Measurements from ENCODE around the gene SPAG16.
"Not testable (repeated sequence)": the region's sequence is repeated elsewhere in the genome, so short reads cannot be mapped to it uniquely, and the experiment has no call there.

SPAG16 gene

DNA sequence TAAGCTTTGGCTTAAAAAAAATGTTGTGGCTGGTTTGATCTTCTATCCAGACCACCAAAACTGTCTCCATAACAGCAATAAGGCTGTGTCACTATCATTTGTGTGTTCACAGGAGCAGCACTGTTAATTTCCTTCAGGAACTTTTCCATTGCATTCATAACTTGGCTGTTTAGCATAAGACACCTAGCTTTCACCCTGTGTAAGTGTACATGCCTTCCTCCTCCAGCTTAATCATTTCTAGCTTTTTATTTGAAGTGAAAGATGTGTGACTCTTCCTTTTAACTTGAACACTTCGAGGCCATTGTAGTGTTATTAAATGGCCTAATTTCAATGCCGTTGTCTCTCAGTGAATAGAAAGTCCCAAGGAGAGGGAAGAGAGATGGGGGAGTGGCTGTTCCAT, 773.7 kb downstream of the SPAG16 start:
- Mint-ChIP-seq H3K27ac (no peak overlapping the region), H3K36me3 (no peaks in the 10 kb centered on the region), H3K4me1 (no peaks in the 10 kb centered on the region), H3K27me3 (no peaks in the 10 kb centered on the region), H3K9me3 (no peaks in the 10 kb centered on the region), H3K4me3 (no peak overlapping the region)
- DNase-seq = no peak
- CTCF ChIA-PET = no interaction called here

DNA sequence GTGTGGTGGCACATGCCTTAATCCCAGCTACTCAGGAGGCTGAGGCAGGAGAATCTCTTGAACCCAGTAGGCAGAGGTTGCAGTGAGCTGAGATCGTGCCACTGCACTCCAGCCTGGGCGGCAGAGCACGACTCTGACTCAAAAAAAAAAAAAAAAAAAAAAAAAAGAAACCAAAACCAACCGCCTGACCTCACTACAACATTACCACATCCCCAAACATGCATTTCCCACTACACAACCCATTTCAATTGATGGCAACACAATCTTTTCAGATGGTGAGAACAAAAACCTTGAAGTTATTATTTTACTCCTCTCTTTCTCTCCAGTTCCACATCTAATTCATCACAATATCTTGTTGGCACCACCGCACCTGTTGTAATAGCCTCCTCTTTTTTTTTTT, 778.0 kb downstream of the SPAG16 start:
- CTCF ChIA-PET, DNase-seq, H3K9me3 Mint-ChIP-seq, H3K36me3 Mint-ChIP-seq, H3K27ac Mint-ChIP-seq, H3K4me1 Mint-ChIP-seq, H3K27me3 Mint-ChIP-seq, H3K4me3 Mint-ChIP-seq: not testable (repeated sequence)

DNA sequence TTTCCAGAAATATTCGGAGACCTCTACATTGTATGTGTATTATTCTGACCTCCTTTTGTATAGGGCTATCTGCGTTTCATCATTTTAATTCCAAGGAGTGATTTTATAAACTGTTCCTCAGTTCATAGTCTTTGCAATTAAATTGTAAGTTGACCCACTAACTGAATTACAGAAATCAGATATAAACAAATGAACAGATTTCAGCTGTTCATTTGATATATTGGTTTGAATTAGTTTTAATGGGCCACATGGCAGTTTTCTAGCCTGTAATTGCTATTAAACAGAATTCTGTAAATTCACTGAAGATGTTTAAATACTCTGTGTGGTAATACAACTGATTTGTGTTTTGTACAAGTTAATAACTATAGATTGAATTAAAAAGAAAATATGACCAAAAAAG, 780.2 kb downstream of the SPAG16 start:
- no peak for DNase-seq
- no peak overlapping the region for H3K27ac Mint-ChIP-seq
- no peaks in the 10 kb centered on the region for H3K9me3 Mint-ChIP-seq
- no peaks in the 10 kb centered on the region for H3K4me1 Mint-ChIP-seq
- H3K36me3 Mint-ChIP-seq = no peaks in the 10 kb centered on the region
- H3K27me3 Mint-ChIP-seq = no peaks in the 10 kb centered on the region
- CTCF ChIA-PET = no interaction called here
- H3K4me3 Mint-ChIP-seq = no peak overlapping the region

DNA sequence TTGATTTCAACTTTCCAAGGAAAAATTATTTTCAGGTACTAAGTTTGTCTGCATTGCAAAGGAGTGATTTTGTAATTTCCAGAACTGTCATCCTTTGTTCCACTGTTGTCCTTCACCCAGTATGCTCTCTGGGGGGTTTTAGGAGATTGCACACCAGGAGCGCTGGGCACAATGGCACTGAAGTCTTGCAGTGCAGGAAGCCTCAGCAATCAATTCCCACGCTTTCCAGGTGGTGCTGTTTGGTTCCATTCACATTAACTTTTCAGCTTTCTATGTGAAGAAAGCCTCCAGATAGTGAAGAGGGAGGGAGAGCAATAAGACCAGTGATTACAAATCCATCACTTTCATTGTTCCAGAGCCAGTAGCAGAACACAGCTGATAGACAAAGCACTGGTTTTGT, 782.6 kb downstream of the SPAG16 start:
- H3K9me3 Mint-ChIP-seq = no peaks in the 10 kb centered on the region
- no peaks in the 10 kb centered on the region for H3K36me3 Mint-ChIP-seq
- H3K27ac Mint-ChIP-seq = no peak overlapping the region
- no peaks in the 10 kb centered on the region for H3K27me3 Mint-ChIP-seq
- DNase-seq = no peak
- H3K4me3 Mint-ChIP-seq = no peak overlapping the region
- CTCF ChIA-PET = no interaction called here
- H3K4me1 Mint-ChIP-seq = no peaks in the 10 kb centered on the region

DNA sequence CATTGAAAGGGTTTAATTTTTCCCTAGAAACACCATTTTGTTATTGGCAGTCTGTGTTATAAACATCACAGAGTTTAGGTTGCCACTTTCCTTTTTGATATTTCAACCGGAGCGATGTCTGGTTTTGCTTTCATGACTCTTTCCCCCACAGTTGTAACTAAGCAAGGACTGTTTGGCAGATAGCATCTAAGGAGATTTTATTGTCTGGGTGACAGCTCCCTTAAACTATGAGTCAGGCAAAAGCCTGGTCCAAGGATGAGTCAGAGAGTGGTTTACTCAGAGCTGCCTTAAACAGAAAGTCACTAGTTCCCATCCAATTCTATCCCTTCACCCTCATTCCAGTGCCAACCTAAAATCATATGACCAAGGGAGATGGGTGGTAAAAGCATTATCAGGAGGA, 785.0 kb downstream of the SPAG16 start:
- Mint-ChIP-seq H3K4me3 (no peak overlapping the region), H3K9me3 (no peaks in the 10 kb centered on the region), H3K36me3 (no peaks in the 10 kb centered on the region), H3K27me3 (no peaks in the 10 kb centered on the region), H3K4me1 (no peaks in the 10 kb centered on the region), H3K27ac (no peak overlapping the region)
- CTCF ChIA-PET = interaction anchor here (0.7 kb wide), 1 partner anchor 1544 kb away, joined by 4 read pairs; no protein-coding TSS in a partner anchor
- DNase-seq = no peak

DNA sequence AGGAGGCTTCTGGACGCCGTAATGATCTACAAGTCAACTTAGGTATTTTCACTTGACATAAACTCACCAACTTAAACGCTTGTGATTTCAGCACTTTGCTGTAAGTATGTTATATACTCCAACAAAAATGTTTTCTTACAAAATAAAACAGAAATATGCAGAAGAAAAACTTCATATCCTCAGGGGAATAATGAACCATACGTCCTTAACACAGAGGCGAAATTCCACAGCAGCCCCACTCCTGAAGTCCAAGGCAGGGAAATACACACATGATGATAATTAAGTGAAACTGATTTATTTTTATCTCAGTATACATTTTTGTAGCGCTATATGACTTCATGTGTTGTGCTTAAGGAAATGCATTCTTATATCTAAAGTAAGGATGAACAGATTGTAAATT, 791.2 kb downstream of the SPAG16 start:
- H3K27me3 Mint-ChIP-seq = no peaks in the 10 kb centered on the region
- H3K4me3 Mint-ChIP-seq = no peak overlapping the region
- H3K4me1 Mint-ChIP-seq = no peaks in the 10 kb centered on the region
- DNase-seq = no peak
- H3K27ac Mint-ChIP-seq = no peak overlapping the region
- H3K36me3 Mint-ChIP-seq = no peaks in the 10 kb centered on the region
- CTCF ChIA-PET = no interaction called here
- H3K9me3 Mint-ChIP-seq = no peaks in the 10 kb centered on the region

DNA sequence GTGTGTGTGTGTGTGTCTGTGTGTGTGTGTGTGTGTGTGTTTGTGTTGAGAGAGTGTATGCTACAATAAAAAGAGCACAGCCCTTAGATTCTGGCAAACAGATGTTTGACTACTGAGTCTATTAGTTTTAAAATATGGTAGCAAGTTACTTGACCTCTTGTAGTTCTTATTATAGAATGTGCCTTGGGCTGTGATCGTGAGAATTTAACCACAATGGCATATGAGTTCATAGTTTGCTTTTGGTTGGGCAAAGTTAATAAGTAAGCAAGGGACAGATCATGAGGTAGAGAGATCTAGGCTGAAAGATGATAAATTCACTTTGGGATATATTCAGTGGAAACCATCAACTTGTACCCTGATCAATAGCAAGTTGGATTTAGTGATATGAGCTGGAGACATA, 792.3 kb downstream of the SPAG16 start:
- Mint-ChIP-seq H3K27me3 (no peaks in the 10 kb centered on the region), H3K9me3 (no peaks in the 10 kb centered on the region), H3K27ac (no peak overlapping the region), H3K4me3 (no peak overlapping the region), H3K36me3 (no peaks in the 10 kb centered on the region), H3K4me1 (no peaks in the 10 kb centered on the region)
- CTCF ChIA-PET = no interaction called here
- no peak for DNase-seq

DNA sequence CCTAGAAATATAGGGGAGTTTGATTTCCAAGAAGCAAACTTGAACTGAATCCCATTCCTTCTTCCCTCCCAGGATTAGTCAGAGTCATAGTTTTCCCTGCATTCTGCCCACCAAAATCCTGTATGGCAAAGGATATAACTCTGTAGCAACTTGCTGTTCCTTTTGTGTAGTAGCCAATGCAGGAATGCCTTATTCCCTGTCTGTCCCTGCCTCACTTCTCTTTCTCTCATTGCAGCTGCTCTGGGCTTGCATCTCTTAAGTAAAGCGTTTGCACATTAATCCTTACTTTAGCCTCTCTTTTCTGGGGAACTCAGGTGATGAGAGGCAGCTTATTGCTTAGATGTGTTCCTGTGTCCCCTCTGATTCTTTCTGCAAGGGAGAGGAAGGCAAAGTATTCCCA, 793.5 kb downstream of the SPAG16 start:
- CTCF ChIA-PET = no interaction called here
- Mint-ChIP-seq H3K27ac (no peak overlapping the region), H3K4me1 (no peaks in the 10 kb centered on the region), H3K27me3 (no peaks in the 10 kb centered on the region), H3K36me3 (no peaks in the 10 kb centered on the region), H3K9me3 (no peaks in the 10 kb centered on the region), H3K4me3 (no peak overlapping the region)
- no peak for DNase-seq

DNA sequence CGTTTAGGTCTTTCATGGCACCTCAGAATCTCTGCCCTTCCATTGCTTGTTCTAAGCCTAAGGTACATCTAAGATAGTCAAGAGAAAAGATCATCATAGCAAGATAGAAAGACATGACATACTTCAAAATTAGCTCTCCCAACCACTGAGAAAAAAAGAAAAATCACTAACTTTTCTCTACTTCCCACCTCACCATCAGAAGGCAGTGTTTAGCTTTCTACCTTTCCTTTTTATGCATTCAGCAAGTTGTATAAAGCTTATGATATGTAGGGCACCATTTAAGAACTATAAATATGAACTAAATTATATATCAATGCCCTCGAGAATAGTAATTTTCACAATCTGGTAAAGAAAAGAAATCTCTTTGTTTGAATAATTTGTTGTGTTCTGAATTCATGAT, 794.8 kb downstream of the SPAG16 start:
- CTCF ChIA-PET = interaction anchor here (1.0 kb wide), 1 partner anchor 1191 kb away, joined by 4 read pairs; no protein-coding TSS in a partner anchor
- no peaks in the 10 kb centered on the region for H3K27me3 Mint-ChIP-seq
- H3K27ac Mint-ChIP-seq = no peak overlapping the region
- H3K9me3 Mint-ChIP-seq = no peaks in the 10 kb centered on the region
- no peak overlapping the region for H3K4me3 Mint-ChIP-seq
- DNase-seq = no peak
- no peaks in the 10 kb centered on the region for H3K36me3 Mint-ChIP-seq
- H3K4me1 Mint-ChIP-seq = no peaks in the 10 kb centered on the region

DNA sequence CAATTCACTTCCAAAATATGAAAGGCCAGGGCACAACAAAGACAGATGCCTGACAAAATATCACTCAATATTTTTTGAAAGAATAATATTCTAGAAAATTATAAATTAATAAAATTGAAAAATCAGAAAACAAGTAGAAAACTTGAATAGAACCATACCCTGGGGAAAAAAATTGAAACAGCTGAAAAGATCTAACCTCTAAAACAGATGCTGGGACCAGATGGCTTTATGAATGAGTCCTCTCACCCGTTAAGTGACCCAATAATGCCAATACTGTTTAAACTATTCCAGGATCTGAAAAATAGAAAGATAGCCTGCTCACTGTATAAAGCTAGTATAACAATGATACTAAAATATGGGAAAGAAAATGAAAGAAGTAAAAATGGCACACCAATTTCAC, 804.3 kb downstream of the SPAG16 start:
- CTCF ChIA-PET = no interaction called here
- no peak overlapping the region for H3K4me3 Mint-ChIP-seq

DNA sequence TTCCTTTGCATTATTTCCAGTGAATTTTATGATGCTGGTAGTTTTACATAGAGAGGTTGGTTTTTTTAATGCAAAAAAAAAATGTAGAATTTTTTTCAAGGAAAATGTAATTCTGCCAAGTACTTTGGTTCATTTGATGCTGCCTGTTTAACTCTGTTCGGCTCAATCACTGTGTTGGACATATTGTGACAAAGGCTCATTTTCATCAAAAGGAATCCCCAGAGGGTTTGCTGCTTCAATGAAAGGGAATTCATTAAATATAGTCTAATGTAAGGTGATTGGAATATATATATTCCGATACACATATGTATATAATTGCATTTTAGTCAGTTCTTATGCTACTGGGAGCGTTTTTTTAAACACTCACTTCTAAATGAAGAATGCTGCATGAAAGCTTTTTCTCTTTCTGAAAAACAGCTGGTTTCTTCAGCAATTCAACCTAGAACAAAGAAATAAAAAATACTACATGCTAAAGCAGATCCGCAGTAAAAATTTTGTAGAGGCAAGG, 812.0 kb downstream of the SPAG16 start:
- no peaks in the 10 kb centered on the region for H3K36me3 Mint-ChIP-seq
- H3K4me1 Mint-ChIP-seq = no peaks in the 10 kb centered on the region
- H3K27me3 Mint-ChIP-seq = no peaks in the 10 kb centered on the region
- H3K4me3 Mint-ChIP-seq = no peak overlapping the region
- CTCF ChIA-PET = no interaction called here
- DNase-seq = no peak
- no peak overlapping the region for H3K27ac Mint-ChIP-seq
- no peaks in the 10 kb centered on the region for H3K9me3 Mint-ChIP-seq

More for the DNA sequence above, 804.3 kb downstream of the SPAG16 start:
- Mint-ChIP-seq H3K4me1 (no peaks in the 10 kb centered on the region), H3K27me3 (no peaks in the 10 kb centered on the region), H3K36me3 (no peaks in the 10 kb centered on the region), H3K9me3 (no peaks in the 10 kb centered on the region), H3K27ac (no peak overlapping the region)
- no peak for DNase-seq

DNA sequence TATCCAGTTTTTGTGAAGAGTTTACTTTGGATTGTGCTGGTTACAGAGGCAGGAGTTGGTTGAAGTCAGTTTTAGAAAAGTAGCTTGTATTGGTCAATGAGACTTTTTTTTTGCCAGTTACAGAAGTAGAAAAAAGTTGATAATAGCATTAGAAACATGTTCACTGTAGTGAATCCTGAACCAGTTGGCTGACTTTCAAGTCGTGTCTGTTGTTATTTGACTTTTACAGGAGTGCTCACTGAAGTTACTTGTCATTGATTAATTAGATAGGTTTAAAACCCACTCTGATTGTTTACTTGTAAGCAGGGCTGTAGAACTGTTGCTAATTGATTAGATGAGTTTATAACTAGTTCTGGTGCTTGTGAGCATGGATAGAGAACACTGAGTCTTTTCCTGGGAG, 814.5 kb downstream of the SPAG16 start:
- H3K36me3 Mint-ChIP-seq = no peaks in the 10 kb centered on the region
- no peak for DNase-seq
- CTCF ChIA-PET = no interaction called here
- no peaks in the 10 kb centered on the region for H3K27me3 Mint-ChIP-seq
- no peaks in the 10 kb centered on the region for H3K9me3 Mint-ChIP-seq
- no peak overlapping the region for H3K4me3 Mint-ChIP-seq
- H3K27ac Mint-ChIP-seq = no peak overlapping the region
- no peaks in the 10 kb centered on the region for H3K4me1 Mint-ChIP-seq

DNA sequence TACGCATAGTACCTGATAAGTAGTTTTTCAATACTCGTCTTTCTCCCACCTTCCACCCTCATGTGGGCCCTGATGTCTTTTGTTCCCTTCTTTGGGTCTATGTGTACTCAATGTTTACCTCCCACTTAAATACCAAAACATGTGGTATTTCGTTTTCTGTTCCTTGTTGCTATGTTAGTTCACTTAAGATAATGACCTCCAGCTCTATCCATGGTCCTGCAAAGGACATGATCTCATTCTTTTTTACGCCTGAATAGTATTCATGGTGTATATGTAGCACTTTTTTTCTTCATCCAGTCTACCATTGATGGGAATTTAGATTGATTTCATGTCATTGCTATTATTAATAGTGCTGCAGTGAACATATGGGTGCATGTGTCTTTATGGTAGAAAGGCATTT, 816.2 kb downstream of the SPAG16 start:
- CTCF ChIA-PET = no interaction called here
- no peak for DNase-seq
- Mint-ChIP-seq H3K27ac (no peak overlapping the region), H3K27me3 (no peaks in the 10 kb centered on the region), H3K36me3 (no peaks in the 10 kb centered on the region), H3K9me3 (no peaks in the 10 kb centered on the region), H3K4me3 (no peak overlapping the region), H3K4me1 (no peaks in the 10 kb centered on the region)

DNA sequence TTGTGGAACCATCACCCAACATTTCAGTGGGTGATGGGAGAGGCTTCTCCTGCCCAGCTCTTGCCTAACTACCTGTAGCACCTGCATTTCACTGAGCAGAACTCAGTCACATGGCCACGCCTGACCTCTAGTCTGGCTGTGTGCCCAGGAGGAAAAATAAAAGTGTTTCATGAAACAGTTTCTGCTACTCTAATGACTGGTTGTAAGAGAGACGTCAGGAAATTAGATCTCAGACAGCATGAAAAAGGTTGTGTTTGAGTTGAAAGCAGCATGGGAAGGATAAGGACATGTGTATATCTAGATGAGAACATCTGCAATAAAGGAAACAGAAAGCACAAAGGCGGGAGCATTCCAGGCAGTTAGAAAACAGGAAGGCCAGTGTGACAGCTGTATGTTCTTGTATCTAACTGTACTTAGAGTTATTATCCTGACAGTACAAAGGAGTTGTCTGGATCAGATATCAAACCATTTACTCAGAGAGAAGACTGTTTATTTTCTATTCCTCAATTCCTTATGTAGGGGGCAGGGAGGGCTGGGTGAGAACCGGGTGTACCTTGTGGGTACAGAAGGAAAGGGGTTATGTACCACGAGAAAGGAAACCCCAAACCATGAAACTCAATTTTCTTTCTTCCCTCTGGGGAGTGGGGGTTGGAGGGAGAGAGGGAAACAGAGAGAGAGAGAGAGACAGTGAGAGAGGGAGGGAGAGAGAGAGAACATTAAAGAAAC, 819.2 kb downstream of the SPAG16 start:
- no peak for DNase-seq
- H3K36me3 Mint-ChIP-seq = no peaks in the 10 kb centered on the region
- H3K4me1 Mint-ChIP-seq = no peaks in the 10 kb centered on the region
- no peak overlapping the region for H3K27ac Mint-ChIP-seq
- CTCF ChIA-PET = no interaction called here
- no peaks in the 10 kb centered on the region for H3K9me3 Mint-ChIP-seq
- H3K4me3 Mint-ChIP-seq = no peak overlapping the region
- H3K27me3 Mint-ChIP-seq = no peaks in the 10 kb centered on the region

DNA sequence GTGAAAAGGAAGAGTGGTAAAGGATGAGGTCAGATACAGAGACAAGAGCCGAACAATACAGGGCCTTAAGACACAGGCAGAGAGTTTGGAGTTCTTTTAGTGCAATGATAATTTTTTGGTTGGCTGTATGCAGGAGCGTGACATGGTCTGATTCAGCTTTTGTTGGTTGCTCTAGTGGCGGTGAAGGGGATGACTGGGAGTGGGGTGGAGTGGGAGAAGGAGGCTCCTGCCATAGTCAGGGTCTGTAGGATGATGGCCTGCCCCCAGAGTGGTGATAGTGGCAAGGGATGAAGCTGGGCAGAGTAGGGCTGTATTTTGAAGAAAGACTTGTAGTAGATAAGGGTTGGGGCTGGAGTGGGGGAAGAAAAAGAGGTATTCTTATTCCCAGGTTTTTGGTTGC, 820.0 kb downstream of the SPAG16 start:
- H3K9me3 Mint-ChIP-seq = no peaks in the 10 kb centered on the region
- H3K4me3 Mint-ChIP-seq = no peak overlapping the region
- no peaks in the 10 kb centered on the region for H3K36me3 Mint-ChIP-seq
- H3K27me3 Mint-ChIP-seq = no peaks in the 10 kb centered on the region
- H3K4me1 Mint-ChIP-seq = no peaks in the 10 kb centered on the region
- no peak for DNase-seq
- CTCF ChIA-PET = no interaction called here
- H3K27ac Mint-ChIP-seq = no peak overlapping the region

DNA sequence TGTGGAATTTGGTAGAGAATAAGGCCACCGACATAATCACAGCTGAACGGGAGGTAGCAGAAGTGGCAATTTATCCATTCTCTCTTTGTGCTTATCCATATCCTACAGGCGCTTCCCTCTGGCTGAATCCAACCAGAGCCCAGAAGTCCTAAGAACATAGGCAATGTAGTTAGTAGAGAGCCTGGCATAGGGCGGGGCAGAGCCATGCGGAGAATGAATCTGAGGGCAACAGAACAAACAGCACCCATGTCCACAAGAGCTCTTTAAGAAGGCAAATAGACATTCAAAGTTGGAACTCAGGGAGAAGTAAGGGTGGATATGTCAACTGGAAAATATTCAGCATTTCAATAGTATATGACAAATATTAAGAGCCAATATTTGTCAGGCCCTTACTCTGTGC, 820.7 kb downstream of the SPAG16 start:
- DNase-seq = no peak
- Mint-ChIP-seq H3K9me3 (no peaks in the 10 kb centered on the region), H3K4me1 (no peaks in the 10 kb centered on the region), H3K27ac (no peak overlapping the region), H3K36me3 (no peaks in the 10 kb centered on the region), H3K4me3 (no peak overlapping the region), H3K27me3 (no peaks in the 10 kb centered on the region)
- CTCF ChIA-PET = no interaction called here

Measured in activated naive CD4-positive, alpha-beta T cell treated with anti-CD3 and anti-CD28 coated beads, Interleukin-2, amount 10 ng/mL, durations not matched to agents 7 days and 5 days (primary cell).